ENCODE data around the gene LTO1. TPM values are rescaled to one million over a fixed set of nuclear protein-coding genes. Genes with fewer than 3 reads are reported as not detected.

LTO1 gene
- polyA plus RNA-seq, 2 of the 4 experiments (the other 2 are of a cell fraction): 25.1 to 27.0 TPM

DNA sequence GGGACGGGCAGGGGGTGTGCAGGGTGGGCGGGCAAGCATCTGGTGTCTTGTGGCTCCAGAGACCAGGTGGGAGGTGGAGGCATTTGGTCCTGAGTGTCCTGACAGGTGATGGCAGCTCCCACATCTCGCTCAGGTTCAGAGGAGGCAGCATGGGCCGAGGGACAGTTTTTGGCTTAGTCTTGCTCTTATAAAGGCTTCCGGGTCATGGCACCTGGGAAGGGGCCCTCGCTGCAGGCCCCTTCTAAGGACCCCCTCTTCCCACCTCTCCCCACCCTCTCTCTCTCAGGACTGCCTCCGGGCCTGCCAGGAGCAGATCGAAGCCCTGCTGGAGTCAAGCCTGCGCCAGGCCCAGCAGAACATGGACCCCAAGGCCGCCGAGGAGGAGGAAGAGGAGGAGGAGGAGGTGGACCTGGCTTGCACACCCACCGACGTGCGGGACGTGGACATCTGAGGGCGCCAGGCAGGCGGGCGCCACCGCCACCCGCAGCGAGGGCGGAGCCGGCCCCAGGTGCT, 24.3 kb downstream of the LTO1 start (continued):
- TF ChIP-seq MYC (IDR thresholded peaks at IDR 0.05; ENCODE audit: borderline replicate concordance, low read length) (no peak), HES2 (IDR thresholded peaks at IDR 0.05) (no peak)

- ATAC-seq (no peak), DNase-seq (ENCODE audit: low read depth in 1 of 2, low spot score in 1 of 2) (no peak), FAIRE-seq (no peak)
- no peaks in the 10 kb centered on the region for H3K9me3 ChIP-seq
- WGBS (ENCODE audit: missing lambda C conversion rate): 87% methylated on average over 21 of the region's 24 CpGs
- ChIA-PET CTCF (interaction anchor here (1.0 to 2.3 kb wide), 5 partner anchors 20 to 549 kb away, joined by 3 to 19 read pairs (median 5); partner anchors contain the start of gene LTO1), POLR2A (no interaction called here)
- H3K4me1 ChIP-seq: peaks cover 91% of the 10 kb centered on the region
- TF ChIP-seq MYC (IDR thresholded peaks at IDR 0.05; ENCODE audit: borderline replicate concordance, low read length) (no peak), EP300 (IDR thresholded peaks at IDR 0.05) (no peak), USF2 (IDR thresholded peaks at IDR 0.05) (no peak), RAD21 (conservative IDR thresholded peaks at IDR 0.05 in 1 of 2, IDR thresholded peaks at IDR 0.05 in 1 of 2) (no peak), NR3C1 (IDR thresholded peaks at IDR 0.05) (no peak), JUNB (IDR thresholded peaks at IDR 0.05) (no peak), HES2 (IDR thresholded peaks at IDR 0.05) (no peak), GATA3 (IDR thresholded peaks at IDR 0.05; ENCODE audit: borderline replicate concordance) (no peak), ZFP36 (IDR thresholded peaks at IDR 0.05; ENCODE audit: borderline replicate concordance, partially characterized antibody) (no peak), RARB (CRISPR knock-in tag; IDR thresholded peaks at IDR 0.05) (no peak), KDM5A (IDR thresholded peaks at IDR 0.05) (no peak), CEBPB (IDR thresholded peaks at IDR 0.05) (no peak), HOXB5 (CRISPR knock-in tag; IDR thresholded peaks at IDR 0.05) (no peak)
- no peak overlapping the region for H3K4me3 ChIP-seq
- H3K4me2 ChIP-seq: no peak overlapping the region
- H3K27ac ChIP-seq: peak overlapping the region in 1 of 2 experiments; percentile 20; a peak in 2 of 6 replicates
Observed at GRCh38 chr11:69650081-69650831, 24.9 kb downstream of the LTO1 start.

DNA sequence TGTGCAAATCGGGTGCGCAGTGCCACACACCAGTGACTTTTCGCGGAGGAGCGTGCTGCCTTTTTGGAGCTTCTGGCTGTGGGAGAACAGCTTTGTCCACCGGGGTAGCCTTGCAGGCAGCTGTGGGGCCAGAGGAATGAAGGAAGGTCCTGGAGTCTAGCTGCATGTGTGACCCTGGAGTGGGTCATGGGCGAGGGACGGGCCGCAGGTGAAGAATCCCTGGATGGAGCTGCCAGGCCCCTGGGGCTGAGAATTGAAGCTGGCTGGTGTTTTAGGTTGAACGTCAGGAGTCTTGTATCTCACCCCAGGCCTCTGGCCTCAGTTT, 25.6 kb downstream of the LTO1 start:
- ChIA-PET POLR2A (no interaction called here), CTCF (interaction anchor here (1.0 to 2.3 kb wide), 5 partner anchors 20 to 548 kb away, joined by 3 to 19 read pairs (median 5); partner anchors contain the start of gene LTO1)
- WGBS (ENCODE audit: missing lambda C conversion rate): 92% methylated on average over 9 of the region's 10 CpGs
- H3K4me2 ChIP-seq: no peak overlapping the region
- H3K4me1 ChIP-seq: peaks cover 93% of the 10 kb centered on the region
- TF ChIP-seq KDM1A (IDR thresholded peaks at IDR 0.05; ENCODE audit: low read depth) (no peak), NFE2L2 (conservative IDR thresholded peaks at IDR 0.05; ENCODE audit: low read length) (no peak), CHD2 (IDR thresholded peaks at IDR 0.05; ENCODE audit: low read length, partially characterized antibody) (no peak), GATA3 (IDR thresholded peaks at IDR 0.05; ENCODE audit: borderline replicate concordance) (no peak), MYC (IDR thresholded peaks at IDR 0.05; ENCODE audit: borderline replicate concordance, low read length) (no peak), RCOR1 (IDR thresholded peaks at IDR 0.05; ENCODE audit: low read depth, low read length) (no peak), ATOH8 (CRISPR knock-in tag; IDR thresholded peaks at IDR 0.05; ENCODE audit: low read depth) (no peak), RNF2 (IDR thresholded peaks at IDR 0.05; ENCODE audit: borderline replicate concordance, low read depth) (no peak), BHLHE40 (IDR thresholded peaks at IDR 0.05; ENCODE audit: low read depth, low read length) (no peak), FOSL2 (IDR thresholded peaks at IDR 0.05) (no peak), FOSL2 (CRISPR knock-in tag; IDR thresholded peaks at IDR 0.05) (no peak), NPAS2 (CRISPR knock-in tag; IDR thresholded peaks at IDR 0.05; ENCODE audit: borderline replicate concordance) (no peak), RFX5 (IDR thresholded peaks at IDR 0.05) (no peak), NR3C1 (IDR thresholded peaks at IDR 0.05) (no peak), HOXB5 (CRISPR knock-in tag; IDR thresholded peaks at IDR 0.05) (no peak), KDM5A (IDR thresholded peaks at IDR 0.05) (no peak), HES2 (IDR thresholded peaks at IDR 0.05) (no peak), ESRRA (IDR thresholded peaks at IDR 0.05; ENCODE audit: borderline replicate concordance, low read length) (no peak)
- TF ChIP-seq, protein P1, sequence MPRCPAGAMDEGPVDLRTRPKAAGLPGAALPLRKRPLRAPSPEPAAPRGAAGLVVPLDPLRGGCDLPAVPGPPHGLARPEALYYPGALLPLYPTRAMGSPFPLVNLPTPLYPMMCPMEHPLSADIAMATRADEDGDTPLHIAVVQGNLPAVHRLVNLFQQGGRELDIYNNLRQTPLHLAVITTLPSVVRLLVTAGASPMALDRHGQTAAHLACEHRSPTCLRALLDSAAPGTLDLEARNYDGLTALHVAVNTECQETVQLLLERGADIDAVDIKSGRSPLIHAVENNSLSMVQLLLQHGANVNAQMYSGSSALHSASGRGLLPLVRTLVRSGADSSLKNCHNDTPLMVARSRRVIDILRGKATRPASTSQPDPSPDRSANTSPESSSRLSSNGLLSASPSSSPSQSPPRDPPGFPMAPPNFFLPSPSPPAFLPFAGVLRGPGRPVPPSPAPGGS (IDR thresholded peaks at IDR 0.05): no peak
- TF ChIP-seq, protein P2, sequence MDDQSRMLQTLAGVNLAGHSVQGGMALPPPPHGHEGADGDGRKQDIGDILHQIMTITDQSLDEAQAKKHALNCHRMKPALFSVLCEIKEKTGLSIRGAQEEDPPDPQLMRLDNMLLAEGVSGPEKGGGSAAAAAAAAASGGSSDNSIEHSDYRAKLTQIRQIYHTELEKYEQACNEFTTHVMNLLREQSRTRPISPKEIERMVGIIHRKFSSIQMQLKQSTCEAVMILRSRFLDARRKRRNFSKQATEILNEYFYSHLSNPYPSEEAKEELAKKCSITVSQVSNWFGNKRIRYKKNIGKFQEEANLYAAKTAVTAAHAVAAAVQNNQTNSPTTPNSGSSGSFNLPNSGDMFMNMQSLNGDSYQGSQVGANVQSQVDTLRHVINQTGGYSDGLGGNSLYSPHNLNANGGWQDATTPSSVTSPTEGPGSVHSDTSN (IDR thresholded peaks at IDR 0.05): no peak
- peak overlapping the region in 1 of 2 experiments; percentile 20; a peak in 1 of 6 replicates for H3K27ac ChIP-seq
- ATAC-seq (no peak), DNase-seq (ENCODE audit: low read depth in 1 of 2, low spot score in 1 of 2) (no peak), FAIRE-seq (no peak)
- H3K9me3 ChIP-seq: no peaks in the 10 kb centered on the region
- H3K4me3 ChIP-seq: no peak overlapping the region

Measured in A549 (cell line).